ENCODE data around the gene FIZ1.

DNA sequence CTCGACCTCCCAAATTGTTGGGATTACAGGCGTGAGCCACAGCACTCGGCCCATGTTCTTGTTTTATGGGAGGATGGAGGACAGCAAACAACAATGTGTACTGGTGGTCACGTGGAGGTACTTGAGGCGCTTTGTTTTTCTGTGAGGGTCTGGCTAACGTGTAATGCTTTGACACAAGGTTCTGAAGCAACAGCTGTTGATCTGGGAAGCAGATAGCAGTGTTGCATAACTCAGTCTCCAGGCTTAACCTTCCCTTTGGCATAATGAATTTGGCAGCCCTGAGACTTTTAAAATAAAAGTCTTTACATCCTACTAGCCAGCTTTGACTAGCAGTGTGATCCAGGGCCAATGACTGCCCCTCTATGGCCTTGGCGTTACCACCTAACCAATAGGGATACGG lies 34.5 kb upstream of the FIZ1 start:
- TF ChIP-seq, protein P1, sequence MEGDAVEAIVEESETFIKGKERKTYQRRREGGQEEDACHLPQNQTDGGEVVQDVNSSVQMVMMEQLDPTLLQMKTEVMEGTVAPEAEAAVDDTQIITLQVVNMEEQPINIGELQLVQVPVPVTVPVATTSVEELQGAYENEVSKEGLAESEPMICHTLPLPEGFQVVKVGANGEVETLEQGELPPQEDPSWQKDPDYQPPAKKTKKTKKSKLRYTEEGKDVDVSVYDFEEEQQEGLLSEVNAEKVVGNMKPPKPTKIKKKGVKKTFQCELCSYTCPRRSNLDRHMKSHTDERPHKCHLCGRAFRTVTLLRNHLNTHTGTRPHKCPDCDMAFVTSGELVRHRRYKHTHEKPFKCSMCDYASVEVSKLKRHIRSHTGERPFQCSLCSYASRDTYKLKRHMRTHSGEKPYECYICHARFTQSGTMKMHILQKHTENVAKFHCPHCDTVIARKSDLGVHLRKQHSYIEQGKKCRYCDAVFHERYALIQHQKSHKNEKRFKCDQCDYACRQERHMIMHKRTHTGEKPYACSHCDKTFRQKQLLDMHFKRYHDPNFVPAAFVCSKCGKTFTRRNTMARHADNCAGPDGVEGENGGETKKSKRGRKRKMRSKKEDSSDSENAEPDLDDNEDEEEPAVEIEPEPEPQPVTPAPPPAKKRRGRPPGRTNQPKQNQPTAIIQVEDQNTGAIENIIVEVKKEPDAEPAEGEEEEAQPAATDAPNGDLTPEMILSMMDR (IDR thresholded peaks at IDR 0.05; ENCODE audit: insufficient read depth, low read length): no peak
- no peak for TF ChIP-seq POLR2AphosphoS5 (IDR thresholded peaks at IDR 0.05; ENCODE audit: low read depth)
- TF ChIP-seq GABPA (IDR thresholded peaks at IDR 0.05; ENCODE audit: low read depth): no peak
- TF ChIP-seq, protein P2, sequence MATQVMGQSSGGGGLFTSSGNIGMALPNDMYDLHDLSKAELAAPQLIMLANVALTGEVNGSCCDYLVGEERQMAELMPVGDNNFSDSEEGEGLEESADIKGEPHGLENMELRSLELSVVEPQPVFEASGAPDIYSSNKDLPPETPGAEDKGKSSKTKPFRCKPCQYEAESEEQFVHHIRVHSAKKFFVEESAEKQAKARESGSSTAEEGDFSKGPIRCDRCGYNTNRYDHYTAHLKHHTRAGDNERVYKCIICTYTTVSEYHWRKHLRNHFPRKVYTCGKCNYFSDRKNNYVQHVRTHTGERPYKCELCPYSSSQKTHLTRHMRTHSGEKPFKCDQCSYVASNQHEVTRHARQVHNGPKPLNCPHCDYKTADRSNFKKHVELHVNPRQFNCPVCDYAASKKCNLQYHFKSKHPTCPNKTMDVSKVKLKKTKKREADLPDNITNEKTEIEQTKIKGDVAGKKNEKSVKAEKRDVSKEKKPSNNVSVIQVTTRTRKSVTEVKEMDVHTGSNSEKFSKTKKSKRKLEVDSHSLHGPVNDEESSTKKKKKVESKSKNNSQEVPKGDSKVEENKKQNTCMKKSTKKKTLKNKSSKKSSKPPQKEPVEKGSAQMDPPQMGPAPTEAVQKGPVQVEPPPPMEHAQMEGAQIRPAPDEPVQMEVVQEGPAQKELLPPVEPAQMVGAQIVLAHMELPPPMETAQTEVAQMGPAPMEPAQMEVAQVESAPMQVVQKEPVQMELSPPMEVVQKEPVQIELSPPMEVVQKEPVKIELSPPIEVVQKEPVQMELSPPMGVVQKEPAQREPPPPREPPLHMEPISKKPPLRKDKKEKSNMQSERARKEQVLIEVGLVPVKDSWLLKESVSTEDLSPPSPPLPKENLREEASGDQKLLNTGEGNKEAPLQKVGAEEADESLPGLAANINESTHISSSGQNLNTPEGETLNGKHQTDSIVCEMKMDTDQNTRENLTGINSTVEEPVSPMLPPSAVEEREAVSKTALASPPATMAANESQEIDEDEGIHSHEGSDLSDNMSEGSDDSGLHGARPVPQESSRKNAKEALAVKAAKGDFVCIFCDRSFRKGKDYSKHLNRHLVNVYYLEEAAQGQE (IDR thresholded peaks at IDR 0.05; ENCODE audit: insufficient replicate concordance, low read depth): no peak
